Stimulated activated CD4-positive, alpha-beta T cell treated with anti-CD3 and anti-CD28 coated beads, Interleukin-4, amount 100 ng/mL, for 1 hour (primary cell): ENCODE measurements around the gene EGLN3.
A peak's percentile ranks its signal among the peaks of the same experiment; 100 is the strongest.
"Not testable (repeated sequence)": the region's sequence is repeated elsewhere in the genome, so short reads cannot be mapped to it uniquely, and the experiment has no call there.

Experiments
- DNase-seq: peaks from one replicate; pipeline ENCODE4 v3.0.0-alpha.2; 2020

Gene EGLN3

DNA sequence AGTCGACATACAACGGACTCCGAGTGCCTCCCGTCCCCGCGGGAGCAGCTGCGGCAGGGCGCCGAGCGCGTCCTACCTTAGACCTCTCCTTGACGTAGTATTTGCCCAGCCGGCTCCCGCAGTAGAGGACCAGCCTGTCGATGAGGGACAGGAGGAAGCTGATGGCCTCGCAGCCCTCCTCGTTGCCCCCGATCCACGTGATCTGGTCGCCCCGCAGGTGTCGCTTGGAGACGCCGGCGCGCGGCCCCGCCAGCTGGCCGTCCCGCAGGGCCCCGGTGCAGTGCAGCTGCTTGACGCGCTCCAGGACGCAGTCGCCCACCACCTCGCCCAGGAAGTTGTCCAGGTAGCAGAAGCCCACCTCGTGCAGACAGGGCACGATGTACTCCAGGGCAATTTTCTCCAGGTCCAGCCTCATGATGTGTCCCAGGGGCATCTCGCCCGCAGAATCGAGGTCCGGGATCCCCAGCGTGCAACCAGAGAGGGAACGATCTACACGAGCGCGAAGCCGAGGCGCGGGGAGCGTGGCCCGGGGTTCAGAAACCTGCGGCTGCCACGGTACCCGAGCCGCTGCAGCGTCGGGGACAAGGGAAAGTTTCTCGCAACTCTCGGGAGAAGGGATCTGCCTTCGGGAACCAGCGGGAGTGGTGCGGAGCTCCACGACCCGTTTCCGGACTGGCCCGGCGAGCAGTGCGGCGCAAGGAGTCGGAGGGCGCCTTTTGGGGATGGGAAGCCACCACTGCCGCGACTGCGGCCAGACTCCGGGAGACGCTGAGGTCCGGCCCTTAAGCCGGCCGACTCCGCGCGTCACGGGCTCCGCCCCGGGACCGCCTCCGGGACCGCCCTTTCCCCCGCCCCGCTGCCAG lies at the start of gene EGLN3:
Gene EGLN3, minus strand, starts transcription at position 755 of the 863 bp plus-strand sequence. Its CDS starts 322 bp downstream, at position 433.
- peak; percentile 47 for DNase-seq

DNA sequence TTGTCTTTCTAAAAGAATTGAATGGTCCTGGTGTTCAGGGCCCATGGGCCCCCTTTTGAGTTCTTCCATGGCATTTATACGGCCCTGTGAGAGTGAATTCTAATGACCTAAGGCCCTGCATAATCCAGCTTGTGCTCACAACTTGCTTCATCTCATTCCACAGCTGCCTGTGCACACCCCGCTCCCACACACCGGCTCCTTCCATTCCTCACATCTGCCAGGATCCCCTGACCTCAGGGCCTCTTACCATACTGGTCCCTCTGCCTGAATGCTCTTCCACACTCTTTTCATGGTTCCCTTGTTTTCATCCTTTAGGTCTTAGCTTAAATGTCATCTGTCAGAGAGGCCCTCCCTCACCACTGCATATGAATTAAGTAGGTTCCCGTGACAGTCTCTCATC lies 49.5 kb upstream of the EGLN3 start:
- DNase-seq: no peak

DNA sequence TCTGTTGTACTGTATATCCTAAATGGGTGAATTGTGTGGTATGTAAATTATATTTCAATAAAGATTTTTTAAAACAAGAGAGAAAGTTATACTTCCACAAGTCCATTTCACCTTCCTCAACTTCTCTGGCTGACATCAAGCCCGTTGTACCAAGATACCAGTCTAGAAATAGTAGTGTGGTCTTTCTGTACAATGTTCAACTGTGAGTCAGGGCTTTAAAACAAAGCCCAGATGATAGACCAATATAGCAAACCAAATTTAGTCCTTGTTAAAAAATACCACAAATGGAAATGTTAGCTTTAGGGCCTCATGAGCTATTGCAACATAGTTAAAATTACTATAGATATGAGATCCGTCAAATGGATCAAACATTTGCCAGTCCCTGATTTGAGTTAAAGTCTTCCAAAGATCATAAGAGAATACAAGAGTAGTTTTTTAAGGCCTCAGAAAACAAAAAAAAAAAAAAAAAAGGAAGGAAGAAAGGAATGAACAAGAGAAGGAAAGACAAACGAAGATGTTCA lies 49.0 kb upstream of the EGLN3 start:
- no peak for DNase-seq

DNA sequence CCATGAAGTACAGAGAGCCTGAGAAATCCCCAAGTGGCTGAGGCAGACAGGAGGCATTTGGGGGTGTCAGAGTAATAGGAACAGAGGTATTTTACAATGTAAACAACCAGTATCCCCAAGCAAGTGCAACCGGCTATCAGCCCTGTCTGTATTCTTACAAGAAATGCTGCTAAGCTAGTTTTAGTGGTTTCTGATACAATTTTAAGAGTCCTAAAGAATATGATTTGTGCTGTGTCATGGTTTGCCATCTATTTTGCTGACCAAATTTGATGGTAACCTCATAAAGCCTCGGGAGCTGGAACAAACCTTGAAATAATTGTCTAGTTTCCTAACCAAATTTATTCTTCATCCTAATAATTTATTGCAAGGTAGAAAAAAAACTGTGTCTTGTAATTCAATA lies 46.7 kb upstream of the EGLN3 start:
- no peak for DNase-seq

GRCh38 chr14:33996462-33996861 lies 45.6 kb upstream of the EGLN3 start:
- no peak for DNase-seq

DNA sequence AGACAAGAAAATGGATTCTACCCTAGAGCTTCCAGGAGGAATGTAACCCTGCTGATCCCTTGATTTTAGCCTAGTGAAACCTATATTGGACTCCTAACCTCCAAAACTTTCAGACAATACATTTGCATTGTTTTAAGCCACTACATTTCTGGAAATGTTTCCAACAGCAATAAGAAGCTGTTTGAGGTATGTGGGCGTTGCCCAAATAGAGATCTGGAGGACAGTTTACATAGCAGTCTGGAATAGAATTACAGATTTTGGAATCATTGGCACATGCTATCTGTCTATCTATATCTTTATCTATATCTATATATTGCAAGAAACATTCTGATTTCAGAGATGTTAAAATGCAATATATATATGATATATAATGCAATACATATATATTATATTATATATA lies 42.4 kb upstream of the EGLN3 start:
- DNase-seq: no peak

DNA sequence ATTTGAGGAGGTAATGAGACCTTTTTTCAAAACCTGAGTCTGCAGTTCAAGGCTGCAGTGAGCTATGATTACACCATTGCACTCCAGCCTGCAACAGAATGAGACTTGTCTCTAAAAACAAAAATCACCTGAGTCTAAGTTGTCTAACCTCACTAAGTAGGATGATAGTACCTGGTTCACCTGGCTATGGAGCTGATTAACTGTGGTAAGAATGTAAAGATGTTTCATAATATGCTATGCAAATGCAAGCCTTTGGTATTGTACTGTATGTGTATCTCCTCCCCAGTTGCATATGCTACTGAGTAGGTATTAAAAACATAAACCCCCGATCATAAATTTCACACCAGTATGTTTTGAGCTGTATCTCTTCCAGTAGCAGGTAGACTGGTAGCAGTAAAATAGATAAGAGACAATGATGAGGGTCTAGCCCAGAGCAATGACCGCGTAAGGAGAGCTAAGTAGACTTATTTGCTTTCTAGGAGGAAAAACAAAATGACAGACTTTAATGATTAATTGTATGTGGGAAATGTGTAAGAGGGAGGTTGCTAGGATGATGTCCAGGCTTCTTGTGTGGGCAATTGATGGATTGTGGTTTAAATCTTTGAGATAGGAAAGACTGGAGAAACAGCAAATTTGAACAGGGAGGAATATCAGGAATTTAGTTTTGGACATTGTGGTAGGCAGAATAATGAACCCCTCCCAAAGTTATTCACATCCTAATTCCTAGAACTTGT lies 41.6 kb upstream of the EGLN3 start:
- DNase-seq: no peak

GRCh38 chr14:33990790-33991189 lies 39.9 kb upstream of the EGLN3 start:
- no peak for DNase-seq

GRCh38 chr14:33987565-33988080 lies 36.7 kb upstream of the EGLN3 start:
- no peak for DNase-seq

DNA sequence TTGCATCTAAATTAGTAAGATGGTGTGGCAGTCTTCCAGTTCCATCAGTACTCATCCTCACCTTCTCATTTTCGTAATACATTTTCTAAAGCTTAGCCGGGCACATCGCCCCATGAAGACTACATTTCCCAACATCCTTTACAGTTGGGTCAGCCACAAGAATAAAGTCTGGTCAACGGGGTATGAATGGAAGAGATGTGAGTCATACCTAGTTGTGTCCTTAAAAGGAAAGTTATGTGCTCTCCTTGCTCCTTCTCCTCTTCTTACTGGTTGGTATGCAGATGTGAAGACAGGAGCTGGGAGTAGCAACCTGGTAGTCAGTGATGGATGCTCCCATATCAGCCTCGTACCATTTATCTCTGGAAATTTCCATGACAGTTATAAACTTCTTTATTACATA lies 35.9 kb upstream of the EGLN3 start:
- no peak for DNase-seq

DNA sequence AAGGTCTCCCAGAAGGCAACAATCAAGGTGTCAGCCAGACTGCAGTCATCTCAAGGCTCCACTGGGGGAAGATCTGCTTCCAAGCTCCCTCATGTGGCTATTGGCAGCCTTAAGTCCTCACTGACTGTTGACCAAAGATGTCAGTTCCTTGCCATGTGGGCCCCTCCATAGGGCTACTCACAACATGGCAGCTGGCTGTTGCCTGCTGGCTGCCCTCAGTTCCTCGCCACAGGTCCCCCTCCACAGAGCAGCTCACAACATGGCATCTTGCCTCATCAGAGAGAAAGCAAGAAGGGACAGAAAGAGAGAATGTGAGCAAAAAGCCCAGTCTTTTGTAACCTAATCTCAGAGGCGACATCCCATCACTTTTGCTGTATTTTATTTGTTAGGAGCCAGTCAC lies 34.4 kb upstream of the EGLN3 start:
- no peak for DNase-seq

- DNase-seq: no peak
Measured at GRCh38 chr14:33979613-33980276, 28.9 kb upstream of the EGLN3 start.

DNA sequence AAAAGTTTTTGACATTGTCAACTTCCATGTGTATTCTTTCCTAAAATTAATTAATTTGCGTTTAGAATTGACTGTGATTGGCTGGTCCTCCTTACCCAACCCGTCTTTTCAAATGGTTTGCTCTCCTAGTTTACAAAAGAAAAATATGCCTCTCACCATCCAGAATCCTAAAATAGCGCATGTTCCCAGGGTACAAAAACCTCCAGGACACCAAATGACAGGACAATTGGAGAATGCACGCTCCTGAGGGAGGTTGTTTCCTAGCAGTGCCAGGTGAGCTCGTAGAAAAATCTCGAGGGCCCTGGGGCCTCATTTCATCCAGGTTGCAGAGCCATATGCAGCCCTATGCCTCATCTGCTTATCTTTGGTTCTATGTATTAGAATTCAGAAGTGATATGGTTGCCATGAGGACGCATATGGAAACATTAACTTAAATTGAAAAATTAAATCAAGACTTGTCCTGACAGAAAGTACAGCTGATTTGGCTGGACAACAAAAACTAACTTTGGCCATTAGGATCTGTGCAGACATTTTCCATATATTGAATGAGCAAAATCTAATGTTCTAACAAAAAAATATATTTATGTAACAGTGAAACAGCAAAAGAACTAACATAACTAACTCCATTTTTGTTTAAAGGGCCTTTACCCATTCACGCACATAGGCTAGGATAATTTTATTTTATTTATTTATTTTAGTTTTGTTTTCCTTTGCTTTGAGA lies 28.2 kb upstream of the EGLN3 start:
- no peak for DNase-seq

GRCh38 chr14:33972583-33973081 lies 21.8 kb upstream of the EGLN3 start:
- no peak for DNase-seq

DNA sequence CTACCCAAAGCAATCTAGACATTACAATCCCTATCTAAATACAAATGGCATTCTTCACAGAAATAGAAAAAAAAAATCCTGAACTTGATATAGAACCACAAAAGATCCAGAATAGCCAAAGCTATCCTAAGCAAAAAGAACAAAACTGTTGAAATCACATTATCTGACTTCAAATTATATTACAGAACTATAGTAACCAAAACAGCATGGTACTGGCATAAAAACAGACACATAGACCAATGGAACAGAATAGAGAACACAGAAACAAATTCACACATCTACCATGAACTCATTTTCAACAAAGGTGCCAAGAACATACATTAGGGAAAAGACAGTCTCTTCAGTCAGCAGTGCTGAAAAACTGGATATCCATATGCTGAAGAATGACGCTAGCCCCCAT lies 19.0 kb upstream of the EGLN3 start:
- not testable (repeated sequence) for DNase-seq

GRCh38 chr14:33968722-33969121 lies 17.8 kb upstream of the EGLN3 start:
- DNase-seq: no peak

- DNase-seq: no peak
Measured at GRCh38 chr14:33967138-33967537, 16.3 kb upstream of the EGLN3 start.

DNA sequence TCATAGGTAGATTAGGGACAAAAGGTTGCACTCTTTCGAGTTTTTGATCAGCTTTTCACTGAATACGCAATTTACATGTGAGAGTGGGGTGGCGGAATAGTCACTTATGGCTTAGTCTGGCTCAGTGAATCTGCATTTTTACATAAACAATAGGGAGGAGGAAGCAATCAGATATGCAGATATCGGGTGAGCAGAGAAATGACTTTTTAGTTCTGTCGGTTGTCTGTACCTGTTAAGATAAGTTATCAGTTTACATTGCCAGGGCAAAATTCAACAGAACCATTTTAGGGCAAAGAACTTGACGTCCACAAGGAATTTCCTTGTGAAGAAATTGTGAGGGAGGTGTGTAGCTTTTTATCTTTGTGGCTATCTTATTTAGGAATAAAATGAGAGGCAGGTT lies 15.4 kb upstream of the EGLN3 start:
- no peak for DNase-seq

GRCh38 chr14:33964599-33965317 lies 13.9 kb upstream of the EGLN3 start:
- no peak for DNase-seq

DNA sequence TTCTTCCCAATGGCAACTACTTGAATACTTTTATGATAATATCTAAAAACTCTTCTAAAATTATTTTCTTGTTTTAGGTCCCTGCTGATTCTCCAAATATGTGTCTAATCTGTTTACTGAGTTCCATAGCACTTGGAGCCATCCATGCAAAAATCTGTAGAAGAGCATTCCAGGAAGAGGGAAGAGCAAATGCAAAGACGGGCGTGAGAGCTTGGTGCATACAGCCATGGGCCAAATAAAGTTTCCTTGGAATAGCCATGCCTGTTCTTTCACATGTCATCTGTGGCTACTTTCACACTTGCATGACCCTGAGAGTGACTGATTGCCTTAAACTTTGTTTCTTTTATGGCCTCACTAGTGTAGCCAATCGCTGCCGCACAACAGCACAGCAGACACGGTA lies 13.0 kb upstream of the EGLN3 start:
- no peak for DNase-seq

DNA sequence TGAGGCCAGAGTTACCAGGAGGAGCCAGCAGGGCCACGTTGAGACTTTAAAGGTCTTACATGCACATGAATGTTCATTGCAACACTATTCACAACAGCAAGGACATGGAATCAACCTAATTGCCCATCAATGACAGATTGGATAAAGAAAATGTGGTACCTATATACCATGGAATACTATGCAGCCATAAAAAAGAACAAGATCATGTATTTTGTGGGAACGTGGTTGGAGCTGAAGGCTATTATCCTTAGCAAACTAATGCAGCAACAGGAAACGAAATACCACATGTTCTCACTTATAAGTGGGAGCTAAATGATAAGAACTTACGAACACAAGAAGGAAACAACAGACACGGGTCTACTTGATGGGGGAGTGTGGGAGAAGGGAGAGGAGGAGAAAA lies 11.6 kb upstream of the EGLN3 start:
- not testable (repeated sequence) for DNase-seq

DNA sequence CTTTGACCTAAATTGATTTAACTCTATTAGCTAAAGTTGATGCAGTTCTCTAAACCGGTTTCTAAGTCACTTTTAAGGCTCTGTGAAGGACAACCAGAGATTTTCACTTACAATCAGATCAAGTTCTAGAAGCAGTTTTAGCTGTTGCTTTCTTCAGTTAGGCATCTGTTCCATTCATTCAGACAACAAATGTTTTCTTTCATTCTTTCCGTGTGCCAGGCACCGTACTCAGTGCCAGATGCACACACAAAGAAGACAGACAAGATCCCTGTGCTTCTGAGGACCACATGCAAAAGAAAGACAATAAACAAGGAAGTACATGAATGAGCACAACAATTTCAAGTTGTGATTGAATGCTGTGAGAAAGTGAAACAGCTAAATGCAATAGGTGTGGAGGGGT lies 11.1 kb upstream of the EGLN3 start:
- DNase-seq: no peak
